ENCODE results near the gene ACTR3.

GRCh38 chr2:113877711-113878598 is 11.9 kb upstream of the ACTR3 start:
- TF ChIP-seq EZH2phosphoT487 (IDR thresholded peaks at IDR 0.05; ENCODE audit: unreplicated experiment) (no peak), POLR2AphosphoS5 (IDR thresholded peaks at IDR 0.05; ENCODE audit: low read depth) (no peak), EZH2 (IDR thresholded peaks at IDR 0.05; ENCODE audit: low read depth, unreplicated experiment) (no peak), NANOG (IDR thresholded peaks at IDR 0.05; ENCODE audit: borderline replicate concordance) (no peak), CREB1 (CRISPR knock-in tag; IDR thresholded peaks at IDR 0.05; ENCODE audit: low read depth) (no peak), ZNF114 (CRISPR knock-in tag; IDR thresholded peaks at IDR 0.05) (no peak)
- TF ChIP-seq, protein P1, sequence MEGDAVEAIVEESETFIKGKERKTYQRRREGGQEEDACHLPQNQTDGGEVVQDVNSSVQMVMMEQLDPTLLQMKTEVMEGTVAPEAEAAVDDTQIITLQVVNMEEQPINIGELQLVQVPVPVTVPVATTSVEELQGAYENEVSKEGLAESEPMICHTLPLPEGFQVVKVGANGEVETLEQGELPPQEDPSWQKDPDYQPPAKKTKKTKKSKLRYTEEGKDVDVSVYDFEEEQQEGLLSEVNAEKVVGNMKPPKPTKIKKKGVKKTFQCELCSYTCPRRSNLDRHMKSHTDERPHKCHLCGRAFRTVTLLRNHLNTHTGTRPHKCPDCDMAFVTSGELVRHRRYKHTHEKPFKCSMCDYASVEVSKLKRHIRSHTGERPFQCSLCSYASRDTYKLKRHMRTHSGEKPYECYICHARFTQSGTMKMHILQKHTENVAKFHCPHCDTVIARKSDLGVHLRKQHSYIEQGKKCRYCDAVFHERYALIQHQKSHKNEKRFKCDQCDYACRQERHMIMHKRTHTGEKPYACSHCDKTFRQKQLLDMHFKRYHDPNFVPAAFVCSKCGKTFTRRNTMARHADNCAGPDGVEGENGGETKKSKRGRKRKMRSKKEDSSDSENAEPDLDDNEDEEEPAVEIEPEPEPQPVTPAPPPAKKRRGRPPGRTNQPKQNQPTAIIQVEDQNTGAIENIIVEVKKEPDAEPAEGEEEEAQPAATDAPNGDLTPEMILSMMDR (conservative IDR thresholded peaks at IDR 0.05; ENCODE audit: low read depth in 2 of 2) = no peak
- TF ChIP-seq, protein P2, sequence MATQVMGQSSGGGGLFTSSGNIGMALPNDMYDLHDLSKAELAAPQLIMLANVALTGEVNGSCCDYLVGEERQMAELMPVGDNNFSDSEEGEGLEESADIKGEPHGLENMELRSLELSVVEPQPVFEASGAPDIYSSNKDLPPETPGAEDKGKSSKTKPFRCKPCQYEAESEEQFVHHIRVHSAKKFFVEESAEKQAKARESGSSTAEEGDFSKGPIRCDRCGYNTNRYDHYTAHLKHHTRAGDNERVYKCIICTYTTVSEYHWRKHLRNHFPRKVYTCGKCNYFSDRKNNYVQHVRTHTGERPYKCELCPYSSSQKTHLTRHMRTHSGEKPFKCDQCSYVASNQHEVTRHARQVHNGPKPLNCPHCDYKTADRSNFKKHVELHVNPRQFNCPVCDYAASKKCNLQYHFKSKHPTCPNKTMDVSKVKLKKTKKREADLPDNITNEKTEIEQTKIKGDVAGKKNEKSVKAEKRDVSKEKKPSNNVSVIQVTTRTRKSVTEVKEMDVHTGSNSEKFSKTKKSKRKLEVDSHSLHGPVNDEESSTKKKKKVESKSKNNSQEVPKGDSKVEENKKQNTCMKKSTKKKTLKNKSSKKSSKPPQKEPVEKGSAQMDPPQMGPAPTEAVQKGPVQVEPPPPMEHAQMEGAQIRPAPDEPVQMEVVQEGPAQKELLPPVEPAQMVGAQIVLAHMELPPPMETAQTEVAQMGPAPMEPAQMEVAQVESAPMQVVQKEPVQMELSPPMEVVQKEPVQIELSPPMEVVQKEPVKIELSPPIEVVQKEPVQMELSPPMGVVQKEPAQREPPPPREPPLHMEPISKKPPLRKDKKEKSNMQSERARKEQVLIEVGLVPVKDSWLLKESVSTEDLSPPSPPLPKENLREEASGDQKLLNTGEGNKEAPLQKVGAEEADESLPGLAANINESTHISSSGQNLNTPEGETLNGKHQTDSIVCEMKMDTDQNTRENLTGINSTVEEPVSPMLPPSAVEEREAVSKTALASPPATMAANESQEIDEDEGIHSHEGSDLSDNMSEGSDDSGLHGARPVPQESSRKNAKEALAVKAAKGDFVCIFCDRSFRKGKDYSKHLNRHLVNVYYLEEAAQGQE (IDR thresholded peaks at IDR 0.05; ENCODE audit: unreplicated experiment) = no peak

Measured in GM23338 (cell line).